OCI-LY3 (cell line): ENCODE data around the gene ALS2CL.

Experiments used
- H2AFZ ChIP-seq: fragments of 200-600, 300-600 bp; shearing (Covaris generic); 2 replicates; pipeline ENCODE4 v1.6.0; 2014; ENCODE audit warnings: antibody characterized with exemption, low read depth, low read length
- H3K27ac ChIP-seq: fragments of 200-600, 300-600 bp; sonication (generic); 2 replicates; pipeline ENCODE4 v1.5.1; 2014; ENCODE audit warnings: mild to moderate bottlenecking, low read length, moderate library complexity, mixed read lengths
- H3K27me3 ChIP-seq: fragments of 200-600, 300-600 bp; sonication (generic); 2 replicates; pipeline ENCODE4 v1.6.1; 2014; ENCODE audit warnings: low read depth, low read length, mixed read lengths
- H3K36me3 ChIP-seq: fragments of 200-600, 300-600 bp; sonication (generic); replicated peaks from 2 replicates; pipeline ENCODE3; 2014; ENCODE audit warnings: low read depth, low read length, mixed read lengths
- H3K4me1 ChIP-seq: fragments of 300-600, 200-600 bp; sonication (generic); 2 replicates; pipeline ENCODE4 v1.6.1; 2014; ENCODE audit warnings: low read length, mixed read lengths
- H3K4me2 ChIP-seq: fragments of 200-600, 300-600 bp; sonication (generic); 2 replicates; pipeline ENCODE4 v1.6.1; 2014; ENCODE audit warnings: low read length, mixed read lengths
- H3K4me3 ChIP-seq: fragments of 300-600, 200-600 bp; sonication (generic); 2 replicates; pipeline ENCODE4 v1.5.1; 2014; ENCODE audit warnings: antibody characterized with exemption, mild to moderate bottlenecking, low read length, moderate library complexity
- H3K79me2 ChIP-seq: fragments of 300-600, 200-600 bp; shearing (Covaris generic); 2 replicates; pipeline ENCODE4 v1.6.1; 2014; ENCODE audit warnings: mild to moderate bottlenecking, low read length, mixed read lengths
- H3K9ac ChIP-seq: fragments of 300-600, 200-600 bp; shearing (Covaris generic); 2 replicates; pipeline ENCODE4 v1.6.0; 2014; ENCODE audit warnings: mild to moderate bottlenecking, low read length, moderate library complexity
- H3K9me3 ChIP-seq: fragments of 200-600, 300-600 bp; shearing (Covaris generic); 2 replicates; pipeline ENCODE4 v1.6.1; 2014; ENCODE audit warnings: low read length, mixed read lengths; ENCODE audit not compliant: insufficient read depth
- H4K20me1 ChIP-seq: fragments of 200-600, 300-600 bp; sonication (generic); 2 replicates; pipeline ENCODE4 v1.6.1; 2016; ENCODE audit warnings: low read length, mixed read lengths; ENCODE audit not compliant: insufficient read depth
- CTCF ChIP-seq: fragments of 200-600, 300-600 bp; sonication (generic); IDR thresholded peaks from 2 replicates; pipeline ENCODE4 v1.5.1; 2014; ENCODE audit warnings: antibody characterized with exemption, low read length, low read depth
- EZH2phosphoT487 ChIP-seq: fragments of 200-600 bp; shearing (Covaris generic); IDR thresholded peaks from 2 replicates; pipeline ENCODE4 v1.6.1; 2018; ENCODE audit warnings: antibody characterized with exemption, mixed run types, low read depth

ALS2CL gene

GRCh38 chr3:46671541-46672348 is 21.7 kb downstream of the ALS2CL start:
- H3K27me3 ChIP-seq: no peaks in the 10 kb centered on the region
- no peaks in the 10 kb centered on the region for H3K4me1 ChIP-seq
- H3K4me2 ChIP-seq: no peak overlapping the region
- TF ChIP-seq CTCF (no peak), EZH2phosphoT487 (no peak)
- H3K9ac ChIP-seq: no peak overlapping the region
- H3K9me3 ChIP-seq: no peaks in the 10 kb centered on the region
- no peak overlapping the region for H3K27ac ChIP-seq
- no peak overlapping the region for H3K4me3 ChIP-seq
- H3K79me2 ChIP-seq: no peaks in the 10 kb centered on the region
- H2AFZ ChIP-seq: no peak overlapping the region
- no peaks in the 10 kb centered on the region for H3K36me3 ChIP-seq
- H4K20me1 ChIP-seq: no peaks in the 10 kb centered on the region

- Histone ChIP-seq H3K9ac (no peak overlapping the region), H3K4me3 (no peak overlapping the region), H3K4me2 (no peak overlapping the region), H3K79me2 (no peaks in the 10 kb centered on the region), H3K4me1 (no peaks in the 10 kb centered on the region), H3K27ac (no peak overlapping the region), H2AFZ (no peak overlapping the region), H3K9me3 (no peaks in the 10 kb centered on the region), H3K27me3 (no peaks in the 10 kb centered on the region), H3K36me3 (no peaks in the 10 kb centered on the region), H4K20me1 (no peaks in the 10 kb centered on the region)
- TF ChIP-seq CTCF: no peak
- TF ChIP-seq EZH2phosphoT487: no peak
Observed at GRCh38 chr3:46670891-46671427, 22.5 kb downstream of the ALS2CL start.

GRCh38 chr3:46670000-46670890 is 23.2 kb downstream of the ALS2CL start:
- Histone ChIP-seq H3K4me2 (no peak overlapping the region), H3K4me1 (no peaks in the 10 kb centered on the region), H4K20me1 (no peaks in the 10 kb centered on the region), H3K27ac (no peak overlapping the region), H3K27me3 (no peaks in the 10 kb centered on the region), H3K4me3 (no peak overlapping the region), H3K9me3 (no peaks in the 10 kb centered on the region), H3K9ac (no peak overlapping the region), H3K79me2 (no peaks in the 10 kb centered on the region), H2AFZ (no peak overlapping the region), H3K36me3 (no peaks in the 10 kb centered on the region)
- TF ChIP-seq EZH2phosphoT487 (no peak), CTCF (no peak)
